HL-60 (cell line): ENCODE results near the gene AGGF1.

ENCODE experiments used
- DNase-seq, 2 experiments: peaks; one replicate each; pipeline ENCODE4 v3.0.0-alpha.2; 2010 to 2020; ENCODE audit warnings: low read depth in 1 of 2, low spot score in 1 of 2
- H3K27ac ChIP-seq: fragments of 250-450 bp; sonication (Bioruptor Pico); replicated peaks from 2 replicates; pipeline ENCODE4 v1.5.1; 2020; ENCODE audit warnings: mild to moderate bottlenecking, moderate library complexity
- H3K27me3 ChIP-seq: fragments of 250-450 bp; sonication (Bioruptor Pico); 2 replicates; pipeline ENCODE4 v1.5.1; 2021; ENCODE audit warnings: mild to moderate bottlenecking, moderate library complexity; ENCODE audit not compliant: insufficient read depth, poor library complexity, severe bottlenecking
- H3K4me3 ChIP-seq: replicated peaks from 2 replicates; pipeline ENCODE4 v1.5.1; 2011; ENCODE audit warnings: mild to moderate bottlenecking, control low read depth, low read length; ENCODE audit not compliant: insufficient read depth
- GABPA ChIP-seq: IDR thresholded peaks from 2 replicates; pipeline ENCODE4 v1.6.1; 2012; ENCODE audit warnings: low read depth
- POLR2AphosphoS5 ChIP-seq: IDR thresholded peaks from 2 replicates; pipeline ENCODE4 v1.6.1; 2012; ENCODE audit warnings: low read depth
- SPI1 ChIP-seq: IDR thresholded peaks from 2 replicates; pipeline ENCODE4 v1.6.1; 2012; ENCODE audit warnings: low read depth, mild to moderate bottlenecking, borderline replicate concordance
- TF ChIP-seq, protein P1 (sequence below): IDR thresholded peaks from one replicate; pipeline ENCODE4 v1.5.1; 2011; ENCODE audit warnings: low read length, control low read depth, inconsistent platforms; ENCODE audit not compliant: insufficient read depth
- TF ChIP-seq, protein P2 (sequence below): IDR thresholded peaks from 2 replicates; pipeline ENCODE4 v1.6.1; 2012; ENCODE audit warnings: low read depth; ENCODE audit not compliant: insufficient replicate concordance

AGGF1 gene

DNA sequence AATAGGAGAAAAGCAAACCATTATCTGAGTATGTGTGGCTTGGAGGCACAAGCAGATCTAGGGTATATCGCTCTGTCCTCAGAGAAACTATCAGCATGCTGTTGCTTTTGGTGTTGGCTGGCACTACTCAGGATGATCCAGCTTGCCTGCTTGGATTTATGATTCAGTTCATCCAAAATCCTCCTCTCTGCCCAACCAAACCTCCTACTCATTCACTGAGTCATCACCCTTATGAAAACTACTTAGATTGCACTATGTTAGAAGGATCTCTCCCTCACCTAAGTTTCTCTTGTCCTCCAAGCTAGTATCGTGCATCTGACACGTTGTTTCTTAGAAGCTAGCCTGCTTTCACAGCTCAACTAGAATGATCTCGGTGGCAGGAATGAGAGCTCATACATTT is 71.1 kb downstream of the AGGF1 start:
- no peak overlapping the region for H3K27ac ChIP-seq
- H3K27me3 ChIP-seq, result no peaks in the 10 kb centered on the region
- H3K4me3 ChIP-seq, result no peak overlapping the region
- DNase-seq, result no peak
- TF ChIP-seq POLR2AphosphoS5 (no peak), GABPA (no peak), SPI1 (no peak)
- TF ChIP-seq, protein P1, sequence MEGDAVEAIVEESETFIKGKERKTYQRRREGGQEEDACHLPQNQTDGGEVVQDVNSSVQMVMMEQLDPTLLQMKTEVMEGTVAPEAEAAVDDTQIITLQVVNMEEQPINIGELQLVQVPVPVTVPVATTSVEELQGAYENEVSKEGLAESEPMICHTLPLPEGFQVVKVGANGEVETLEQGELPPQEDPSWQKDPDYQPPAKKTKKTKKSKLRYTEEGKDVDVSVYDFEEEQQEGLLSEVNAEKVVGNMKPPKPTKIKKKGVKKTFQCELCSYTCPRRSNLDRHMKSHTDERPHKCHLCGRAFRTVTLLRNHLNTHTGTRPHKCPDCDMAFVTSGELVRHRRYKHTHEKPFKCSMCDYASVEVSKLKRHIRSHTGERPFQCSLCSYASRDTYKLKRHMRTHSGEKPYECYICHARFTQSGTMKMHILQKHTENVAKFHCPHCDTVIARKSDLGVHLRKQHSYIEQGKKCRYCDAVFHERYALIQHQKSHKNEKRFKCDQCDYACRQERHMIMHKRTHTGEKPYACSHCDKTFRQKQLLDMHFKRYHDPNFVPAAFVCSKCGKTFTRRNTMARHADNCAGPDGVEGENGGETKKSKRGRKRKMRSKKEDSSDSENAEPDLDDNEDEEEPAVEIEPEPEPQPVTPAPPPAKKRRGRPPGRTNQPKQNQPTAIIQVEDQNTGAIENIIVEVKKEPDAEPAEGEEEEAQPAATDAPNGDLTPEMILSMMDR, result no peak
- TF ChIP-seq, protein P2, sequence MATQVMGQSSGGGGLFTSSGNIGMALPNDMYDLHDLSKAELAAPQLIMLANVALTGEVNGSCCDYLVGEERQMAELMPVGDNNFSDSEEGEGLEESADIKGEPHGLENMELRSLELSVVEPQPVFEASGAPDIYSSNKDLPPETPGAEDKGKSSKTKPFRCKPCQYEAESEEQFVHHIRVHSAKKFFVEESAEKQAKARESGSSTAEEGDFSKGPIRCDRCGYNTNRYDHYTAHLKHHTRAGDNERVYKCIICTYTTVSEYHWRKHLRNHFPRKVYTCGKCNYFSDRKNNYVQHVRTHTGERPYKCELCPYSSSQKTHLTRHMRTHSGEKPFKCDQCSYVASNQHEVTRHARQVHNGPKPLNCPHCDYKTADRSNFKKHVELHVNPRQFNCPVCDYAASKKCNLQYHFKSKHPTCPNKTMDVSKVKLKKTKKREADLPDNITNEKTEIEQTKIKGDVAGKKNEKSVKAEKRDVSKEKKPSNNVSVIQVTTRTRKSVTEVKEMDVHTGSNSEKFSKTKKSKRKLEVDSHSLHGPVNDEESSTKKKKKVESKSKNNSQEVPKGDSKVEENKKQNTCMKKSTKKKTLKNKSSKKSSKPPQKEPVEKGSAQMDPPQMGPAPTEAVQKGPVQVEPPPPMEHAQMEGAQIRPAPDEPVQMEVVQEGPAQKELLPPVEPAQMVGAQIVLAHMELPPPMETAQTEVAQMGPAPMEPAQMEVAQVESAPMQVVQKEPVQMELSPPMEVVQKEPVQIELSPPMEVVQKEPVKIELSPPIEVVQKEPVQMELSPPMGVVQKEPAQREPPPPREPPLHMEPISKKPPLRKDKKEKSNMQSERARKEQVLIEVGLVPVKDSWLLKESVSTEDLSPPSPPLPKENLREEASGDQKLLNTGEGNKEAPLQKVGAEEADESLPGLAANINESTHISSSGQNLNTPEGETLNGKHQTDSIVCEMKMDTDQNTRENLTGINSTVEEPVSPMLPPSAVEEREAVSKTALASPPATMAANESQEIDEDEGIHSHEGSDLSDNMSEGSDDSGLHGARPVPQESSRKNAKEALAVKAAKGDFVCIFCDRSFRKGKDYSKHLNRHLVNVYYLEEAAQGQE, result no peak

DNA sequence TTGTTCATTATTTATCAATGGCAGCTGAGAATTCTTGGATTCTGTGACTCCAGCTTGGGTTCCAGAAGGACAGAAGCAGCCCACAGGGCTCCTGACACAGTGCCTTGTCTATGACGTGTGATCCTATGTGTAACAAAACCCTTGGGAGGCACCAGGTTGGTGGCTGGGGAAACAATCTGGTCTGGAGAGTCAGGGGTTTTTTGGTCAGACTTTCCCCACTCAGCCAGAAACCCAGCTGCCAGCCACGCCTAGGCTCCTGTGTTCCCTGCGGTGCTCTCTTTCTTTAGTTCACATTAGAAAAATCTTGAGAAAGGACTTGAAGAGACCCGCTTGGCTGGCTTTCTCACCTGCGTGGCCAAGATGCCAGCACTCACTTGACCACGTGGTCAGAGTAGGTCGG is 72.3 kb downstream of the AGGF1 start:
- DNase-seq, result no peak
- Histone ChIP-seq H3K4me3 (no peak overlapping the region), H3K27ac (no peak overlapping the region), H3K27me3 (no peaks in the 10 kb centered on the region)
- TF ChIP-seq, protein P1, result no peak
- TF ChIP-seq, protein P2, result no peak
- TF ChIP-seq SPI1 (no peak), POLR2AphosphoS5 (no peak), GABPA (no peak)

DNA sequence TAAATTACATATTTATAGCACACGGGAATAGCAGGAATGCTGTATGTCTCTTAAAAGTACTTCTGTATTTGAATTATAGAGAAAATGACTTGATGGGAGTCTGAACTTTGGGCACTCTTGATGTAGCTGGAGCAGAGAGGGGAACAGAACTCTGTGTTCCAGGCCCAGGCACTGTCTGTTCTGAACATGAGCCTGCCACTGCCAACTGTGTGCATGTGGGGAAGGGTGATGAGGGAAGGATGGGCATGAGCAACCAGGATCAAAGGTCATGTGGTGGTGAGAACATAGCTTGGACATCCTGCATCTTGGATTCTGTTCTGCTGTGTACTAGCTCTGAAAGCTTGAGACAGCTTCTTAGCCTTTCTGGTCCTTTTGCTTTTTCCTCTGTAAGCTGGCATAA is 73.3 kb downstream of the AGGF1 start:
- H3K4me3 ChIP-seq, result no peak overlapping the region
- DNase-seq, result no peak
- TF ChIP-seq, protein P2, result no peak
- no peak for TF ChIP-seq POLR2AphosphoS5
- TF ChIP-seq GABPA, result no peak
- TF ChIP-seq SPI1, result no peak
- TF ChIP-seq, protein P1, result no peak
- H3K27me3 ChIP-seq, result no peaks in the 10 kb centered on the region
- H3K27ac ChIP-seq, result no peak overlapping the region
